Esophagus squamous epithelium (tissue), 5 donors: Measurements from ENCODE around the gene CSGALNACT2. TPM values are rescaled to one million over a fixed set of nuclear protein-coding genes. Genes with fewer than 3 reads are reported as not detected.
"Not testable (repeated sequence)": the region's sequence is repeated elsewhere in the genome, so short reads cannot be mapped to it uniquely, and the experiment has no call there.

Experiments used
- DNase-seq: peaks from one replicate; lab custom pipeline; 2025; lab: John Stamatoyannopoulos, UW
- H3K27ac ChIP-seq, 4 donors: fragments of 200-600 bp; sonication (generic); one replicate each; pipeline ENCODE4 v1.5.1; 2016 to 2019; ENCODE audit warnings: mild to moderate bottlenecking in 1 of 4
- H3K27me3 ChIP-seq, 4 donors: fragments of 200-600 bp; sonication (generic); 1 replicate in 3 of 4; 2 replicates in 1 of 4; pipeline versions ENCODE4 v1.5.1 to v1.6.0; 2017 to 2021; ENCODE audit warnings: antibody characterized with exemption in 1 of 4
- H3K36me3 ChIP-seq, 3 donors: fragments of 200-600 bp; sonication (generic); one replicate each; pipeline ENCODE4 v1.5.1; 2016 to 2019
- H3K4me1 ChIP-seq, 3 donors: fragments of 200-600 bp; sonication (generic); one replicate each; pipeline ENCODE4 v1.5.1; 2017 to 2019
- H3K4me3 ChIP-seq, 4 donors: fragments of 200-600 bp; sonication (generic); 1 replicate in 3 of 4; 2 replicates in 1 of 4; pipeline ENCODE4 v1.5.1; 2016 to 2019; ENCODE audit warnings: mild to moderate bottlenecking in 2 of 4, moderate library complexity in 1 of 4
- H3K9me3 ChIP-seq, 3 donors: fragments of 200-600 bp; sonication (generic); one replicate each; pipeline ENCODE4 v1.5.1; 2016 to 2019
- POLR2A ChIP-seq, 4 donors: fragments of 450-650 bp; IDR thresholded peaks; one replicate each; pipeline ENCODE4 v1.6.1; 2017; ENCODE audit warnings: antibody characterized with exemption in 4 of 4, mild to moderate bottlenecking in 4 of 4, moderate library complexity in 3 of 4
- WGBS, 2 donors: methylation state at CpG; one replicate each; pipeline ENCODE4 v1.1.5; 2018; 5-methylcytosine and 5-hydroxymethylcytosine counted together
- intact Hi-C: fragments of 100-400 bp; cut with DNase I; formaldehyde crosslinking; loops from one replicate; pipeline ENCODE4 v1.15.0; 2022
- total RNA-seq, 4 donors: library from RNA; depleted of rRNA; stranded (reverse); fragments of >200 nt; gene quantifications; one replicate each; pipeline ENCODE4 v1.1.0, GENCODE V29; 2016
- TF ChIP-seq, protein P1 (sequence below), 6 experiments: fragments of 450-650 bp in 4 of 6; fragments of 200-600 bp in 2 of 6; sonication (generic) in 2 of 6; IDR thresholded peaks; one replicate each; pipeline ENCODE4 v1.5.1; 2016 to 2019; ENCODE audit warnings: antibody characterized with exemption in 6 of 6, mild to moderate bottlenecking in 4 of 6, moderate library complexity in 4 of 6
- donor health status: DM: yes; HTN: yes; CAD: no.

CSGALNACT2 gene
- total RNA-seq, 4 donors from 2014 or later, result 2.8 to 18.5 (median 6.8) TPM

DNA sequence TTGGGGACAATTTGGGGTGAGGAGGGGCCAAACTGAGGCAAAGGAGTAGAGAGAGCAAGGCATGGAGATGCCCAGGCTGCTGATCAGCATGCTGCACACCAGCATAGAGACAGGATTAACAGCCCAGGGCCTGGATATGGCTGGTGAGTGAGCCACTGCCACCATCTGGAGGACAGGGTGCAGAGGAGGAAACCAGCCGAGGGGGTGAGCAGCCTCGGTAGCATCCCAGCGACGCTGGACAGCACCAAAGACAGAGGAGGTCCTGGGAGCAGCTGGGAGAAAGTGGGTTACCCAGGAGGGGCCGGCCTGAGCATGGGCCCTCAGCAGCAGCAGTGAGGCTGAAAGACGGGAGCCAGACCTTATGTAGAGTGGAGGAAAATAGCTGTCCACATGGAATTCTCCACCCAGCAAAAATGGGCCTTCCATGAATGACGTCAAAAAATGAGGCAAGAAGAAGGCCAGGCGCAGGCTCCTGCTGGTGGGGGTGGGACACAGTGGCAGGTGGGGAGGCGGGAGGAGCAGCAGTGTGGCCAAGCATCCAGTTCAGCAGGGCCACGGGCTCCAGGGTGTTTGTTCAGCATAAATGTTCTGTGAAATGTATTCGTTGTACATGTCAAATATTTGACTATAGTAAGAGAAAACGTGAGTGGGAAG, 44.7 kb upstream of the CSGALNACT2 start:
- TF ChIP-seq, protein P1, sequence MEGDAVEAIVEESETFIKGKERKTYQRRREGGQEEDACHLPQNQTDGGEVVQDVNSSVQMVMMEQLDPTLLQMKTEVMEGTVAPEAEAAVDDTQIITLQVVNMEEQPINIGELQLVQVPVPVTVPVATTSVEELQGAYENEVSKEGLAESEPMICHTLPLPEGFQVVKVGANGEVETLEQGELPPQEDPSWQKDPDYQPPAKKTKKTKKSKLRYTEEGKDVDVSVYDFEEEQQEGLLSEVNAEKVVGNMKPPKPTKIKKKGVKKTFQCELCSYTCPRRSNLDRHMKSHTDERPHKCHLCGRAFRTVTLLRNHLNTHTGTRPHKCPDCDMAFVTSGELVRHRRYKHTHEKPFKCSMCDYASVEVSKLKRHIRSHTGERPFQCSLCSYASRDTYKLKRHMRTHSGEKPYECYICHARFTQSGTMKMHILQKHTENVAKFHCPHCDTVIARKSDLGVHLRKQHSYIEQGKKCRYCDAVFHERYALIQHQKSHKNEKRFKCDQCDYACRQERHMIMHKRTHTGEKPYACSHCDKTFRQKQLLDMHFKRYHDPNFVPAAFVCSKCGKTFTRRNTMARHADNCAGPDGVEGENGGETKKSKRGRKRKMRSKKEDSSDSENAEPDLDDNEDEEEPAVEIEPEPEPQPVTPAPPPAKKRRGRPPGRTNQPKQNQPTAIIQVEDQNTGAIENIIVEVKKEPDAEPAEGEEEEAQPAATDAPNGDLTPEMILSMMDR (IDR thresholded peaks at IDR 0.05), result no peak
- TF ChIP-seq POLR2A (IDR thresholded peaks at IDR 0.05), result no peak
- 31 to 41% methylated on average over 10 to 11 of the region's 12 CpGs for WGBS, 2 donors
- Histone ChIP-seq H3K9me3 (no peaks in the 10 kb centered on the region), H3K36me3 (no peaks in the 10 kb centered on the region), H3K27ac (no peak overlapping the region), H3K4me1 (no peaks in the 10 kb centered on the region), H3K4me3 (no peak overlapping the region), H3K27me3 (peaks cover 0 to 7% (median 0%) of the 10 kb centered on the region in 4 donors)
- no peak for DNase-seq
- intact Hi-C loops, result no loop called here

GRCh38 chr10:43094085-43094484, 44.2 kb upstream of the CSGALNACT2 start:
- DNase-seq, result no peak
- TF ChIP-seq POLR2A (IDR thresholded peaks at IDR 0.05), result no peak
- TF ChIP-seq, protein P1 (IDR thresholded peaks at IDR 0.05), result no peak
- no peak overlapping the region for H3K4me3 ChIP-seq
- peaks cover 0 to 10% (median 0%) of the 10 kb centered on the region in 4 donors for H3K27me3 ChIP-seq
- H3K9me3 ChIP-seq, result no peaks in the 10 kb centered on the region
- no peaks in the 10 kb centered on the region for H3K36me3 ChIP-seq
- H3K4me1 ChIP-seq, result no peaks in the 10 kb centered on the region
- H3K27ac ChIP-seq, result no peak overlapping the region
- 70 to 81% methylated on average over 6 of the region's 9 CpGs for WGBS, 2 donors
- intact Hi-C loops, result no loop called here

DNA sequence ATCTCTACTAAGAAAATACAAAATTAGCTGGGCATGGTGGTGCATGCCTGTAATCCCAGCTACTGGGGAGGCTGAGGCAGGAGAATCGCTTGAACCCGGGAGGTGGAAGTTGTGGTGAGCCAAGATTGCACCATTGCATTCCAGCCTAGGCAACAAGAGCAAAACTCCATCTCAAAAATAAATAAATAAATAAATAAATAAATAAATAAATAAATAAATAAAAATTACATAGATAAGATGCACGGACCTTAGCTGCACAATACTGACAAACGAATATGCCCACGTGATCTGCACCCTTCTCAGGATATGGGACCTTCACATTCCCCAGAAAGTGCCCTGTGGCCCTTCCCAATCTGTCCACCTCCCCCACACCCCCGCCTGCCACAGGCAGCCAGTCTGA, 38.9 kb upstream of the CSGALNACT2 start:
- DNase-seq, H3K27ac ChIP-seq, H3K9me3 ChIP-seq, H3K4me1 ChIP-seq, intact Hi-C loops, H3K36me3 ChIP-seq, H3K4me3 ChIP-seq: not testable (repeated sequence)
- 80 to 84% methylated on average over 6 of the region's 6 CpGs for WGBS, 2 donors
- peaks cover 0 to 50% (median under 1%) of the 10 kb centered on the region in 4 donors for H3K27me3 ChIP-seq

DNA sequence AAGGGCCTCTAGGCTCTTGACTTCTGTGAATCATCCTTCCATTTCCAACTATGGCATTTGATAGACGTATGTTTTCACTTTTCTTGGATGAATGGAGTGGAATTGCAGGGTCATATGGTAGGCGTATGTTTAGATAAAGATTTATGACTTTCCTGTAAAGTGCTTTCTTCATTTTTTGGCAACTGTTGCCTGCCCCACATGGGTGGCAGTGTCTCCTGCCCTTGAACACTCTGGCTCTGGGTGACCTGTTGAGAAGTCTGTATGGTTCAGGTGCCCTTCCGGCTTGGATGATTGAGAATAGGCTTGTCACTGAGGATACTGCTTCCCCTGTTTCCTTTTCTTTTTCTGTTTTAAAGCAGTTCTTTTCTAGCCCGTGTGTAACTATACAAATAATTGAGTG, 38.3 kb upstream of the CSGALNACT2 start:
- H3K27ac ChIP-seq, result no peak overlapping the region

DNA sequence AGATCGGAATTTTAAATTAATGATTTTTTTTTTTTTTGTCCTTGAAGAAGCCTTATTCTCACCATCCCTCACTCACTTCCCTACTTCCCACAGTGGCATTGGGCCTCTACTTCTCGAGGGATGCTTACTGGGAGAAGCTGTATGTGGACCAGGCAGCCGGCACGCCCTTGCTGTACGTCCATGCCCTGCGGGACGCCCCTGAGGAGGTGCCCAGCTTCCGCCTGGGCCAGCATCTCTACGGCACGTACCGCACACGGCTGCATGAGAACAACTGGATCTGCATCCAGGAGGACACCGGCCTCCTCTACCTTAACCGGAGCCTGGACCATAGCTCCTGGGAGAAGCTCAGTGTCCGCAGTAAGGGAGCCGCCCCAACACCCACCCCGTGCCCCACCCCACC, 37.9 kb upstream of the CSGALNACT2 start:
- no peak for TF ChIP-seq POLR2A (IDR thresholded peaks at IDR 0.05)
- TF ChIP-seq, protein P1 (IDR thresholded peaks at IDR 0.05), result no peak
- no peak for DNase-seq
- H3K9me3 ChIP-seq, result no peaks in the 10 kb centered on the region
- intact Hi-C loops, result loop anchor here (5.0 kb wide), 1 partner anchor 228 kb away; no protein-coding TSS in a partner anchor
- no peaks in the 10 kb centered on the region for H3K36me3 ChIP-seq
- H3K4me1 ChIP-seq, result peaks cover 9 to 11% (median 9%) of the 10 kb centered on the region in 3 donors
- 86 to 92% methylated on average over 6 to 16 of the region's 17 CpGs for WGBS, 2 donors
- no peak overlapping the region for H3K4me3 ChIP-seq
- peaks cover 0 to 59% (median 5%) of the 10 kb centered on the region in 4 donors for H3K27me3 ChIP-seq
- H3K27ac ChIP-seq, result no peak overlapping the region

More for the DNA sequence above, 38.3 kb upstream of the CSGALNACT2 start:
- Histone ChIP-seq H3K4me1 (peaks cover 5 to 6% (median 5%) of the 10 kb centered on the region in 3 donors), H3K27me3 (peaks cover 0 to 56% (median 4%) of the 10 kb centered on the region in 4 donors), H3K9me3 (no peaks in the 10 kb centered on the region), H3K4me3 (no peak overlapping the region), H3K36me3 (no peaks in the 10 kb centered on the region)
- no peak for DNase-seq
- 59 to 66% methylated on average over 4 of the region's 4 CpGs for WGBS, 2 donors
- intact Hi-C loops, result loop anchor here (5.0 kb wide), 1 partner anchor 228 kb away; no protein-coding TSS in a partner anchor
- no peak for TF ChIP-seq POLR2A (IDR thresholded peaks at IDR 0.05)
- TF ChIP-seq, protein P1 (IDR thresholded peaks at IDR 0.05), result no peak
